ENCODE measurements around the gene ADAM19.

Gene ADAM19

DNA sequence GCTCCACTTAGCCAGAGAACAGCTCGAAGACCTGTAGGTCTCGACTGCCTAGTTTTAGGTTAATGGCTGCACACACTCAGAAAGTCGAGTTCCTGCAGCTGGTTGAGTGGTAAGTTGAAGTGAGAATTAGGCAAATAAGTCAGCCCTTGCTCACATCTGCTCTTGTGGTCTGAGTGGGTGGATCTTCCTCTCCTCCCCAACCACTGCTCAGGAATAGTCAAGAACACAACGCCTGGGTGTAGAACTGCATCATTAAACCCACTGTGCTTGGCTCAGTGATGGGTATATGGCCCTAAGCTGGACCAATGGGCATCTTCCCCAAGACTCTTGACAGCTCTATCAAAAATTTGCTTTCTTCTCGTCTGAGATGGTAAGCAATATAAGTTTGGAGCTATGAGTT, 20.9 kb upstream of the ADAM19 start:
- DNase-seq, result no peak

DNA sequence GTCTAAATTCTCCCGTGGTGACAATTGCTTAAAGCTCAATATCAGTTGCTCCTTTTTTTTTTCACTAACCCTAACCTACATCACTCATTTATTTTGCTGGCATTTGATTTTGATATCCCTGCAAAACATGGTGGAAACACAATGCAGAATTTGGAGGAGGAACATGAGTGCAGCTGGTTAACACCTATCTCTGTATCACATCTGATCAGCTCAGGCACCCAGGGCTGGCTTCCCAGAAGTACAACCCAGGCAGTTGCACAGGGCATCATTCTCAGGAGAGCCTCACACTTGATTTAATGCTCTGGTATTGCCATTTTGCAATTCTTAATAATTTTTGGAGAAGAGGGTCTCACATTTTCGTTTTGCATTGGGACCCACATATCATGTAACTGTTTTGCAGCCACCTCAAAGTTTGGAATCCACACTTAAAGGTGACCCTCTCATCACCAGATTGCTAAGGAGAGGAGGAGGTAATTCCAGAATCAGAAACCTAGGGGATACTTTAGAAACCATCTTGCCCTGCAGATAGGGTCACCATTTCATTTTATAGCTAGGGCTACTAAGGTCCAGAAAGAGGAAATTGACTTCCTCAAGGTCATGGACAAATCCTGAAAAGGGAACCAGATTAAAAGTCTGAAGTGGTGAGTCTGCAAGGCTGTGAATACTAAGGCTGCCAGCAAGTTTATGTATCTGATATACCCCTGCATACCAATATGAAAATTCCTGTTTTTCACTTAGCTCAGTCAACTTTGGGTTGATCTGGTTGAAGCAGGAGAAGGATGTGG, 19.3 kb upstream of the ADAM19 start:
- no peak for DNase-seq

DNA sequence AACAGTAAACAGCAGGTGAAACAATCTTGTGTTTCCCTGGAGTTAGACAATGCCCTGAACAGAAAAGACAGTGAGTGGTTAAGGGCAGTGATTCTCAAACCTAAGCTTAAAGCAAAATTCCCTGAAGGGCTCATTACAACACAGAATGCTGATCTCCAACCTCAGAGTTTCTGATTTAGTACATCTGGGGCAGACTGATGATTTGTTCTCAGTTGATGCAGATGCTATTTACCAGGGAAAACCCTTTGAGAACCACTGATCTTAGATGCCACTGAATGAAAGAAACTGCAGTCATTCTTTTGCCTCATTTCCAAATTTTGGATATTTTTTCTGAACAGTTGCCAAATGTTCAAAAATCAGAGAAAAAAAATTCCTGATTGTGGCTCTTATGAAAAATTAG, 18.7 kb upstream of the ADAM19 start:
- no peak for DNase-seq

GRCh38 chr5:157593052-157593757, 17.6 kb upstream of the ADAM19 start:
- DNase-seq, result no peak

DNA sequence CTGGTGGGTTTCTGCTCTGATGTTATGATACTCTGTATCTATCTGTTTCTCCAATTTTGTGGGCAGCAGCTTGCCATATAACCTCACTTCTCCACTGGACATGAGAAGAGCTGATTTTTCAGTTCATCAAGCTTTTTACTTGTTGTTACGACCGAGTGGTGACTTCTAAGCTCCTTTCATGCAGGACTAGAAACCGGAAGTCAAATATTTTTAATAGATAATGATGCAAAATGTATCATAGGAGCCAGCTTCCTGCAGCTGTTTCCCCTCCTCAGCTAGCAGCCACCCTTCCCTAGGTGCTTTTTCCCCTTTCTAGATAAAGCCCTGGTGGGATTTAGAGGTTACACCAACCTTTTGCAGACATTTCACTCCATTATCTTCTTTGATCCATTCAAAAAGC, 17.0 kb upstream of the ADAM19 start:
- no peak for DNase-seq

GRCh38 chr5:157590478-157590877, 14.9 kb upstream of the ADAM19 start:
- DNase-seq, result no peak

GRCh38 chr5:157584628-157585027, 9.1 kb upstream of the ADAM19 start:
- no peak for DNase-seq

- no peak for DNase-seq
These were observed 7.4 kb upstream of the ADAM19 start for GRCh38 chr5:157582731-157583620.

DNA sequence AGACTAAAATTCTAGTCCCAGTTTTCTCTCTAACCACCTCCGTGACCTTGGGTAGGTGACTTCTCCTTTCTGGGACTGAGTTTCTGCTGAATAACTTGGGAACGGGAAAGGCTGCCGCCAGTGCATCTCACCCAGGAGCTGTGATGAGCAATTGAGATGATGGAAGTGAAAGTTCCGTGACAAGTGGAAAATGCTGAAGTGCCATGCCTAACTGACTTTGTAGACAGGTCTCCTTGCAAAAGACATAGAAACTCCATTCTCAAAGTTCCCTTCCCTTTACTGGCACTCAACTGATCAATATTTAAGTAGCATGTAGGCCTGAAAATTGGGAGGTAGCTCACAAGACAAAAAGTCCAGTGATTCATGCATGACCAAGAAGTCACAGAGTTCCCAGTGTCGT, 6.3 kb upstream of the ADAM19 start:
- no peak for DNase-seq

DNA sequence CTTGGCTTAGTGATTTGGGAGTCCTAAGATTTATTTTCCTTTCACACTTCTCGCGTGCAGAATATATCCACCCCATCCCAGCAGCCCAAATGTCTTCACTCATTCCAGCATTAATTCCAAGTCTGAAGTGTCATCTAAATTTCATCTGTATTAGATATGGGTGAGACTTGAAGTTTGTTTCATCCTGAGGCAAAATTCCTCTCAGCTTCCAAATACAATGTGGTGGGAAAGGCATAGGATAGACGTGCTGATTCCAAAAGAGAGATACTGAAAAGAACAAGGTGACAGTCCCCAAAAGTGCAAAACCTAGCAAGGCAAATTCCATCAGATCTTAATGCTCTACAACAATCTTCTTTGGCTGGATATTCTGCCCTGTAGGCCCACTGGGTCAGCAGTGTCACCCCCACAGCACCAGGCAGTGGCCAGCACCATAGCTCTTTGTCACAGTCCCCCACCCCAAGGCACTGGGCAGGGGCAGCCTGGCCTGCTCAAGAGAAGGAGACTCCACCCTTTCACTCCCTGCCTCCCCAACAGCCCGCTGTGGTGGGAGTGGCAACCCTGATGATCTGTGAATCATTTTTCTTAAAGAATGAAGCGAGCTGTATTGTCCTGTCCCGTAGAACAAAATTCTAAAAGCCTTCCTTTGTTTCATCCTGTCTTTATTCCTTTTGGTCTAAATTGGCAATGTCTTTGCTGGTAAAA, 2.7 kb upstream of the ADAM19 start:
- no peak for DNase-seq

GRCh38 chr5:157576678-157577077, 1.1 kb upstream of the ADAM19 start:
- no peak for DNase-seq

DNA sequence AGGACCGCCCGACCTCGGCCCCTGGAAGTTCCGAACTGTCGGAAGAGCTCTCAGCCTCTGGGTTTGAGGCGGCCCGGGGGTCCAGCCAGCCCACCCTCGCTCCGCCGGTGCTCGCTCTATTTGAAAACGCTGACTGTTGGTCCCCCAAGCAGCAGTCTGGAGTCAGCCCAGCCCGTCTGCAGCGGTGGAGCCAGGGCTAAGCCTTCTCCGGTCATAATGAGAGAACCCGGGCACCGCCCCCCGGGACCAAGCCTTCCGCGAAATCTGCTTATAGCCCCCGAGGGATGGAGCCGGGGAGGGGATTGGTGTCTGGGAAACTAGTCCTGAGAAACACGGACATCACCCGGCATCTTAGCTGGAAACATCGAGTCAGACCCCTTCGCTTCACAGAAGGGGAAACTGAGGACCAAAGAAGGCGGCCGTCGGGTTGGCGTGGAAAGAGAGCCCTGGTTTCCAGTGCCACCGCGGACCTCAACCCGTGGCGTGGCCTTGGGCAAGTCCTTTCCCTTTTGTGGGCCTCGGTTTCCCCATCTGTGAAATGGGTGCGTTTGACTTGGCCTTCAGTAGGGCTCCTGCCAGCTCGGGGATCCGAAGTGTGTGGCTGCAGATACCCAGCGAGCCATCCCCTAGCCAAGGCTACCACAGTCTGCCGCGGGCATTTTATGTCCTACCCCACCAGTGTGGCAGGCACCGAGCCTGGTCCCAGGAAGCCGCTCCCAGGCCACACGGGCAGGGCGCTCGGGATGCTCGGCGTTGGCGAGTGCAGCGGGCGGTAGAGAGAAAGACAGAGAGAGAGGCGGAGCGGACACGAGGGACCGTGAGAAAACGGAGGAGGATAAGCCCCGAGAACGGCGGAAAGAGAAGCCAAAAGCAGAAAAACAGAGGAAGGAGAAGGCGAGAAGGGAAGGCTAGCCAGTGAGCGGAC, 857 bp downstream of the ADAM19 start:
- no peak for DNase-seq

GRCh38 chr5:157571357-157571827, 4.2 kb downstream of the ADAM19 start:
- DNase-seq, result no peak

DNA sequence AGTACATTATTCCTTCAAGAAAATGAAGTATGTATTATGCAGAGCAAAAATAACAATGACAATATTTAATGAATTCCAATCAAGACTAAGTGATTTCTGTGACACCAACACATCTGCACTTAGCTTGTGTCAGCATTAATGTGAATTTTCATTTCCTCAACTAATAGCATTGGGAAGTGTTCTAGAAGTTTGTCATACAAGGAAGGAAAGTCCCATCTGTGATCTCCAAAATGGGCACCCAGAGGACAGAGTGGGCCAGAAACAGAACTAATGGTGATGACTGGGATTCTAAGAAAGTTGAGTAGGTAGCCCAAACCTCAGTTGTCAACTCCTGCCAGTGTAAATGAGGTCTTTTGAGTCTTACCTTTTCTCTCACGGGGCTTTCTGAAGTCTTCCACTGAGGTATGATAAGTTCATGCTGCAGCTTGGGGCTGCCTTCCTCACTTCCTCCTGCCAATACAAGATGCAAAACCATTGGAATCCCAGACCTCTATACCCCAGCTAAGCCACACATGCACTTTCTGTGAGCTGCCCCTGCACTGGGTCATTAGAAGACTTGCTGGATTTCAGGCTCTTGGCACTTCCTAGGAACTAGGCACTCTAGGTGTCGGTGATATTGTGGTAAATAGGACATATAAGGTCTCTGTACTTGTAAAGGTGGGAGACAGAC, 4.9 kb downstream of the ADAM19 start:
- no peak for DNase-seq

DNA sequence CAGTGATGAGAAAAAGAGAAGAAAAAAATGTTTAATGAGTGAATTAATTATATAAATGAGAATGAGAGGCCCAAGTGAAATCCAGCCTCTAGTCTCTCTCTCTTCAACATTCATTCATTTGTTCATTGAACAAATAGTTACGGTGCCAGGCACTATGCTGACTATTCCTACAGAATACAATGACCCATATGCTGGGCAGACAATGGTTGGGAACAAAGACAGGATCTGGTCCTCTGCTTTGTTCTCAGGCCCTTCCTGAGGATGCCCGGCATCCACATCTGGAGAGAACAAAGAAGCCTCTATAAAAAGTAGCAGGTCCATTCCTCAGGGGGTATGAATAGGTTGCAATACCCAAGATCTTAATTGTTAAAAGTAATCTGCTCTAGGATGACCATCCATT, 6.9 kb downstream of the ADAM19 start:
- peak; percentile 83 for DNase-seq

GRCh38 chr5:157568222-157568621, 7.4 kb downstream of the ADAM19 start:
- no peak for DNase-seq

DNA sequence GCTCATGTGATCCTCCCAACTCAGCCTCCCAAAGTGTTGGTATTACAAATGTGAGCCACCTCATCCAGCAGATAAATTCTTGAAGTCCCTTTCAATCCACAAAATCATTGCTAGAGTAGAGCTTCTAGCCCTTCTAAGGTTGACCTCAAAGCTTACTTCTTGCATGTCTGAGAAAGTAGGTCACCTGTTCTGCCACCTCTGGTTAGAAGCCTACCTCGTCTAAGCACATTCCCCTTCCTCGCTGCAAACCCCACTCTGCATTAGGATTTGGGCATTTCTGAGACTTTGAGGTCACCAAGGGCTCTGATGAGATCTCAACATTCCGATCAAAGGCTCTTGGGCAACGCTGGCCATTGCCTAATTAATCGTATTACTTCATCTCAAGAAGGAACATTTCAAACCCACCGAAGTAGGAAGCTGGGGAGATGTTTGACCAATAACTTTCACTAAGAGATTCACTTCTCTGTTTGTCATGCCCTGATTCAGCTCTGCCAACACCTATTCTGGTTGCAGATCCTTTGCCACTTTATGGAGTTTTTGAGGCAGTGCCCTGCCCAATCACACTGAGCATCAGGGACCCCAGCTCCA, 8.6 kb downstream of the ADAM19 start:
- no peak for DNase-seq

GRCh38 chr5:157563929-157564716, 11.5 kb downstream of the ADAM19 start:
- peak; percentile 35 for DNase-seq

GRCh38 chr5:157563373-157563928, 12.1 kb downstream of the ADAM19 start:
- DNase-seq, result no peak
